Subcutaneous adipose tissue (tissue), 4 donors: ENCODE results near the gene GPR45. TPM values are rescaled to one million over a fixed set of nuclear protein-coding genes. Genes with fewer than 3 reads are reported as not detected.

Source experiments
- total RNA-seq, 4 donors: library from RNA; depleted of rRNA; stranded (reverse); fragments of >200 nt; gene quantifications; one replicate each; pipeline ENCODE4 v1.1.0, GENCODE V29; 2016
- TF ChIP-seq, protein P1 (sequence below): fragments of 450-650 bp; IDR thresholded peaks from one replicate; pipeline ENCODE4 v1.5.1; 2016; ENCODE audit warnings: low read depth, mild to moderate bottlenecking, control low read depth, antibody characterized with exemption, moderate library complexity

The GPR45 gene
- total RNA-seq, 4 donors from 2014 or later: not detected

DNA sequence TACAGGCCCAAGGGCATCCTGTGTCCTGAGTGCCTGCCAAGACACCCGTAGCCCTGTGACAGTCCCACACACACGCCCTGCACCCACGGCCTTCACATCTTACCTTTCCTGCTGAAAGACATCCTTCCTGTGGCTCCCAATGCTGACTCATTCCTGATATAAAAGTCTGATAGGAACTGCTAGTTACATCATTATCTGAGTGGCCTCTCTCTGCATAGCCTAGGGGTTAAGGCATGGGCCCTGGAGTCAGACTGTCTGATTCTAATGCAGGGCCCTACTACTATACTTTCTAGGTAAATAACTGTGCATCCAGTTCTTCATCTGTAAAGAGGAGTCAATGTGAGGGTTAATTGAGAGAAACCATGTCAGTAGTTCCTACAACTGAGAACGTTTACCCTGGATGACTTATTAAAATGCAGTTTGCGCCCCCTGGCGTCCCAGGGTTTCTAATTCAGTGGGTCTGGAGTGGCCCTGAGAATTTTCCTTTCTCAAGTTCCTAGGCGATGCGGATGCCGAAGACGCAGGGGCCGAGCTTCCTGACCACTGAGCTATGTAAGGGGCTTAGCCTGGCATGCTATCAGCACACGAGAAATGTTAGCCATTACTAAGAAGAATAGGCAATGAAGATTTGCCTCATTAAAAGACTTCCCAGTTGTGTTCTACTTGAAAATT lies 6.0 kb upstream of the GPR45 start:
- TF ChIP-seq, protein P1, sequence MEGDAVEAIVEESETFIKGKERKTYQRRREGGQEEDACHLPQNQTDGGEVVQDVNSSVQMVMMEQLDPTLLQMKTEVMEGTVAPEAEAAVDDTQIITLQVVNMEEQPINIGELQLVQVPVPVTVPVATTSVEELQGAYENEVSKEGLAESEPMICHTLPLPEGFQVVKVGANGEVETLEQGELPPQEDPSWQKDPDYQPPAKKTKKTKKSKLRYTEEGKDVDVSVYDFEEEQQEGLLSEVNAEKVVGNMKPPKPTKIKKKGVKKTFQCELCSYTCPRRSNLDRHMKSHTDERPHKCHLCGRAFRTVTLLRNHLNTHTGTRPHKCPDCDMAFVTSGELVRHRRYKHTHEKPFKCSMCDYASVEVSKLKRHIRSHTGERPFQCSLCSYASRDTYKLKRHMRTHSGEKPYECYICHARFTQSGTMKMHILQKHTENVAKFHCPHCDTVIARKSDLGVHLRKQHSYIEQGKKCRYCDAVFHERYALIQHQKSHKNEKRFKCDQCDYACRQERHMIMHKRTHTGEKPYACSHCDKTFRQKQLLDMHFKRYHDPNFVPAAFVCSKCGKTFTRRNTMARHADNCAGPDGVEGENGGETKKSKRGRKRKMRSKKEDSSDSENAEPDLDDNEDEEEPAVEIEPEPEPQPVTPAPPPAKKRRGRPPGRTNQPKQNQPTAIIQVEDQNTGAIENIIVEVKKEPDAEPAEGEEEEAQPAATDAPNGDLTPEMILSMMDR: no peak

DNA sequence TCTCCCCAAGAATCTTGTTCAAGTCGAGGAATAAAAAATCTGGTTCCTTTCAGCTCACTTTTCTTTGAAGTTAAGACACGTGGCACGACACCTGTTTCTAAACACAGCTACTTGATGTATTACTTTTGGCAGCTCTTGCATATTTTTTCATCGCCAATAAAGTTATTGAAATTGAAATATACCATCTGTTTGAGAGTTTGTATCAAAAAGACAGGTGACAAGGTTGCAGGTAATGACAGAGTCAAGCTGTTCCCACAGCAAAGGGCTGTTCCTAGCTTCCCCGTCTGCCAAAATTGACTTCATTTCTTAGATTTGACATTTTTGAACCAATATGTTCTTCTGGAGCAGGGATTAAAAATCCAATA lies 5.5 kb upstream of the GPR45 start:
- TF ChIP-seq, protein P1: no peak

DNA sequence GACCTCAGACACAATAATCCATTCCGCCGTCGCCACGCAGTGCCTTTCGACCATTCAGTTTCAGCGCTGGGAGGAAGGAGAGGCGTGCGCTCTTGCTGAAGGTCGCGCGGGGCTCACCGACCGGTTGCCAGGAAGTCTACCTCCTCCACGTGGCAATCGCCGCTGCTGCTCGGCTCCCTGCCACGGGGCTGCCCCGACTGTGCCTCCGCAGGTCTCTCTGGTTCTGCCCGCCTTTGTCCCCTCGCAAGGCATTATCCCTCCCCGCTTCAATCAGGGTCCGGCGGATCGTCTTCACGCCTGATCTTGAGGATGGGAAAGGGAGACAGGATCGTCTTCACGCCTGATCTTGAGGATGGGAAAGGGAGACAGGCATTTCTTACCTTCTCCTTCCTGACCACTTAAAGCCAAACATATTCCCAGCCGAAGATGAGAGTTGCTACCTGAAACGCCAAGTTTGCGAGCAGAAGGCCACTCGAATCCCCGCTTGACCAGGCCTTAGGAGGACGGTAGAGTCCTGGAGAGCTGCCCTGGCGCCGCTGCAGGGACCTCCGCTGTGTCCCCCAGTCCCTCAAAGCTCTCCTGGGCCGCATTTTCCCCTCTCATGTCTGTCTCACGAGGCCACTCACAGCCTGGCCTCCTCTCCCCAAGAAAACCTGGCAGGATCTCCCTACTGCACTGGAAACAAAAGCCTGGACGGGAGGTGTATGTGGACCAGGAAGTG lies 4.3 kb upstream of the GPR45 start:
- TF ChIP-seq, protein P1: no peak

DNA sequence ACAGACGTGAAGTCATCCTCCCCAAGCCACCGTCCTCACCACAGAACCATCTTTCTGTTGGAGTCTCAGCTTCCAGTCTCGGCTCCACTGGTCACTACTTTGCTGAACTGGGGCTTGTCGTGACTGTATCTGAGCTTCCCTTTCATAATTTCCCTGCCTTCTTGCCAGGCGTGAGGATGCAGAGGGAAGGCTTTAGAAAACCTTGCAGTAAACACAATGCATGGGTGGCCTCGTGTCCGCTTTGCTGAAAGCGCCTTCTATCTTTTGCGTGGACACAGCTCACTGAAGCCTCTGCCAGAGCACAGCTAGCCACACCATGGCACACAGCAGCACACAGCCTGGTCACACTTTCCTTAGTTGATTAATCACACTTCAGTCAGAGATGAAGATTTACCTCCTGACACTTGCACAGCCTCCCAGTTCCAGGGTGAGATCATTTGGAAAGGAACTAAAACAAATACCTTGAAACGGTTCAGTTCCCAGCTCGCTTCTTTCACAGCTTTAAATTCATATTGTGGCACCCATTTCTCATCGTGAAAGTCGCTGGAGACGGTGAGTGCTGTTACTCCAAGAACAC lies 2.8 kb upstream of the GPR45 start:
- TF ChIP-seq, protein P1: no peak

DNA sequence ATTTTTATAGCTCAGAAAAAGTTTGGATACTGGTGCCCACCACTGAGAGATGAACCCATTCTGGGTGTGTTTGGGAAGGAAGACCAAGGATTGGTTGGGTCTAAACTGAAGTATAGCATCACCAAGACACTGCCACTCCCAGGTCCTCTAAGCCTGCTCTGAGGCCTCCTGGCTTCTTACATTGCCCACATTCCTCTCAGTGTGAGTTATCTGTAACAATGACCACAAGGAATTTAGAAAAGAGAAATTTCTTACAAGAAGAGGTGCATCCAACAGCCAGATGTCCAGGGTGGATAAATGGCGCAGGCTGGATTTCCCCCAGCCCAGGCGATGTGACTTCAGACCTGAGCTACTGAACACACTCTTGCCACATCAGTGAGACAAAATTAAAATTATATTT lies 1.6 kb upstream of the GPR45 start:
- TF ChIP-seq, protein P1: no peak

DNA sequence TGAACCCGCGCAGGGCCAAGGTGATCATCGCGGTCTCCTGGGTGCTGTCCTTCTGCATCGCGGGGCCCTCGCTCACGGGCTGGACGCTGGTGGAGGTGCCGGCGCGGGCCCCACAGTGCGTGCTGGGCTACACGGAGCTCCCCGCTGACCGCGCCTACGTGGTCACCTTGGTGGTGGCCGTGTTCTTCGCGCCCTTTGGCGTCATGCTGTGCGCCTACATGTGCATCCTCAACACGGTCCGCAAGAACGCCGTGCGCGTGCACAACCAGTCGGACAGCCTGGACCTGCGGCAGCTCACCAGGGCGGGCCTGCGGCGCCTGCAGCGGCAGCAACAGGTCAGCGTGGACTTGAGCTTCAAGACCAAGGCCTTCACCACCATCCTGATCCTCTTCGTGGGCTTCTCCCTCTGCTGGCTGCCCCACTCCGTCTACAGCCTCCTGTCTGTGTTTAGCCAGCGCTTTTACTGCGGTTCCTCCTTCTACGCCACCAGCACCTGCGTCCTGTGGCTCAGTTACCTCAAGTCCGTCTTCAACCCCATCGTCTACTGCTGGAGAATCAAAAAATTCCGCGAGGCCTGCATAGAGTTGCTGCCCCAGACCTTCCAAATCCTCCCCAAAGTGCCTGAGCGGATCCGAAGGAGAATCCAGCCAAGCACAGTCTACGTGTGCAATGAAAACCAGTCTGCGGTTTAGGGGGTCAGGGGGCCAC lies 897 bp downstream of the GPR45 start:
- TF ChIP-seq, protein P1: no peak

DNA sequence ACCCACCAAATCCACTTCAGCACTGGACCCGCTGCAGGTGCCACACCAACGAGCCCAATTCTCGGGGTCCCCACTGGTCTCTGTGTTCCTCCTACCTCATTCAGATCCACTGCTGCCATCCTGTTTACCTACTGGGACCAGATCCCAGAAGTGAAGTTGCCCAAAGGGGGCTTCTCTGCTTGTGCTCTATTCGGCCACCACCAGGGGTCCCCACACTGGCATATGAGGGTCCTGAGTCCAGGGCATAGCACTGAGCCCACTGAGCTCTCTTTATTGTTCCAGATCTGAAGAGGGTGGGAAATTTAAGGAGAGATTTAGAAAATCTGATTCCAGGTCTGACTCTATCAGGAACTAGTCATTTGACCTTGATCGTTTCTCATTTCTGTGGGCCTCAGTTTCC lies 2.4 kb downstream of the GPR45 start:
- TF ChIP-seq, protein P1: no peak
